GM12872 (cell line): ENCODE measurements around the gene AGAP1.

Experiments
- CTCF ChIP-seq: IDR thresholded peaks from 3 replicates; pipeline ENCODE4 v1.5.1; 2011; ENCODE audit warnings: low read depth, mild to moderate bottlenecking, low read length, moderate library complexity; ENCODE audit not compliant: insufficient read depth

Gene AGAP1

GRCh38 chr2:236176417-236176816 is 682.6 kb downstream of the AGAP1 start:
- peak; percentile 52 for TF ChIP-seq CTCF

GRCh38 chr2:236176951-236177350 is 683.1 kb downstream of the AGAP1 start:
- TF ChIP-seq CTCF, result no peak

GRCh38 chr2:236177604-236177966 is 683.7 kb downstream of the AGAP1 start:
- TF ChIP-seq CTCF, result peak; percentile 44

- peak; percentile 65 for TF ChIP-seq CTCF
These were observed 684.4 kb downstream of the AGAP1 start for GRCh38 chr2:236177967-236178889.

GRCh38 chr2:236178890-236179235 is 685.0 kb downstream of the AGAP1 start:
- no peak for TF ChIP-seq CTCF

GRCh38 chr2:236179236-236180075 is 685.6 kb downstream of the AGAP1 start:
- no peak for TF ChIP-seq CTCF

GRCh38 chr2:236180076-236180816 is 686.4 kb downstream of the AGAP1 start:
- TF ChIP-seq CTCF, result no peak
